Activated CD4-positive, alpha-beta memory T cell treated with anti-CD3 and anti-CD28 coated beads, Interleukin-2, amount 10 ng/mL, durations not matched to agents 7 days and 5 days (primary cell): Measurements from ENCODE around the gene HOXC9. TPM values are rescaled to one million over a fixed set of nuclear protein-coding genes. Genes with fewer than 3 reads are reported as not detected.
"Not testable (repeated sequence)": the region's sequence is repeated elsewhere in the genome, so short reads cannot be mapped to it uniquely, and the experiment has no call there.

Experiments used
- CTCF ChIA-PET: fragments of 350-600 bp; sonication (Branson Sonifier 250); formaldehyde crosslinking; loops from one replicate; lab custom pipeline; 2021; ENCODE audit warnings: antibody characterized with exemption, inconsistent platforms; lab: Charles Lee
- POLR2A ChIA-PET: fragments of 350-600 bp; sonication (Branson Sonifier 250); formaldehyde crosslinking; loops from one replicate; lab custom pipeline; 2021; ENCODE audit warnings: antibody characterized with exemption; lab: Charles Lee
- DNase-seq: peaks from one replicate; pipeline ENCODE4 v3.0.0-alpha.2; 2020
- H3K27ac Mint-ChIP-seq: one replicate; pipeline ENCODE4 v1.8.0; 2021; ENCODE audit warnings: mild to moderate bottlenecking, mixed read lengths
- H3K27me3 Mint-ChIP-seq: one replicate; pipeline ENCODE4 v1.8.0; 2021; ENCODE audit warnings: mixed read lengths
- H3K36me3 Mint-ChIP-seq: one replicate; pipeline ENCODE4 v1.8.0; 2021; ENCODE audit warnings: low read depth, mixed read lengths
- H3K4me1 Mint-ChIP-seq: one replicate; pipeline ENCODE4 v1.8.0; 2021; ENCODE audit warnings: mixed read lengths
- H3K4me3 Mint-ChIP-seq: one replicate; pipeline ENCODE4 v1.8.0; 2021; ENCODE audit warnings: mild to moderate bottlenecking, mixed read lengths
- H3K9me3 Mint-ChIP-seq: one replicate; pipeline ENCODE4 v1.8.0; 2021; ENCODE audit warnings: mixed read lengths
- total RNA-seq, 2 experiments: library from RNA; stranded (reverse); gene quantifications; one replicate each; pipeline ENCODE4 v1.2.3, GENCODE V29; 2021

Gene HOXC9
- total RNA-seq, 2 experiments from 2014 or later = not detected

DNA sequence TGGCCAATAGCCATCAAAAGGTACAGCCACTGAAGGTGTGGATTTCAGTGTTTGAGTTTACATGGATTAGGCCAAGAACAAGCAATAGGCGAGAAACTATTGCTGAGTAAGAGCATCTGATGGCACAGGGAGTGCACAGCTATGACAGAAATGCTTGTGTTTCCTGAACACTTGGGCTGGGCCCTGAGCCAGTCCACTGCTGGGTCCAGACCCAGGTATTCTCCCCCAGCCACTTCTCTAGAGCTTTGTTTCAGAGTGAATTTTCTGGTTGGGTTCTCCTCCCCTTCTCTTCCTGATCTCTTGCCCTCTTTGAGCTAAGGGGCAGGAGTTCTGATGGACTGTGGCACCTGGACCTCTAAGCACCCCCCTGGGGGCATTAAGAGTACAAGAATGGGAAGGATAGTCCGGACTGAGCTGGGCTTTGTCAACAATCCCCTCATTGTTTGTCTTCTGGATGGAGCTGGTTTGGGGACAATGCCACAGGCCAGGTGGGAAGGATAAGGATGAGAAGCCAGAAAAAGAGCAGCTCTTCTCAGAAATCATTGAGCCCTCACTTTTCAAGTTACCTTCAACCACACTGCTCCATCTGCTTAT, 41.2 kb downstream of the HOXC9 start:
- Mint-ChIP-seq H3K9me3 (no peaks in the 10 kb centered on the region), H3K27ac (no peak overlapping the region), H3K4me3 (no peak overlapping the region), H3K4me1 (peaks cover 4% of the 10 kb centered on the region), H3K36me3 (no peaks in the 10 kb centered on the region), H3K27me3 (peaks cover 86% of the 10 kb centered on the region)
- no peak for DNase-seq
- ChIA-PET POLR2A (no interaction called here), CTCF (interaction anchor here (1.1 to 2.2 kb wide), 3 partner anchors 9 to 166 kb away, joined by 3 to 7 read pairs (median 4); partner anchors contain the start of gene HOXC5)

- DNase-seq, POLR2A ChIA-PET, H3K4me1 Mint-ChIP-seq, H3K4me3 Mint-ChIP-seq, H3K36me3 Mint-ChIP-seq, H3K27ac Mint-ChIP-seq, H3K9me3 Mint-ChIP-seq: not testable (repeated sequence)
- CTCF ChIA-PET = interaction anchor here (2.2 kb wide), 1 partner anchor 10 kb away, joined by 7 read pairs; the partner anchor contains the start of gene HOXC5
- H3K27me3 Mint-ChIP-seq = peaks cover 86% of the 10 kb centered on the region
These were observed 42.1 kb downstream of the HOXC9 start for GRCh38 chr12:54042033-54042432.

DNA sequence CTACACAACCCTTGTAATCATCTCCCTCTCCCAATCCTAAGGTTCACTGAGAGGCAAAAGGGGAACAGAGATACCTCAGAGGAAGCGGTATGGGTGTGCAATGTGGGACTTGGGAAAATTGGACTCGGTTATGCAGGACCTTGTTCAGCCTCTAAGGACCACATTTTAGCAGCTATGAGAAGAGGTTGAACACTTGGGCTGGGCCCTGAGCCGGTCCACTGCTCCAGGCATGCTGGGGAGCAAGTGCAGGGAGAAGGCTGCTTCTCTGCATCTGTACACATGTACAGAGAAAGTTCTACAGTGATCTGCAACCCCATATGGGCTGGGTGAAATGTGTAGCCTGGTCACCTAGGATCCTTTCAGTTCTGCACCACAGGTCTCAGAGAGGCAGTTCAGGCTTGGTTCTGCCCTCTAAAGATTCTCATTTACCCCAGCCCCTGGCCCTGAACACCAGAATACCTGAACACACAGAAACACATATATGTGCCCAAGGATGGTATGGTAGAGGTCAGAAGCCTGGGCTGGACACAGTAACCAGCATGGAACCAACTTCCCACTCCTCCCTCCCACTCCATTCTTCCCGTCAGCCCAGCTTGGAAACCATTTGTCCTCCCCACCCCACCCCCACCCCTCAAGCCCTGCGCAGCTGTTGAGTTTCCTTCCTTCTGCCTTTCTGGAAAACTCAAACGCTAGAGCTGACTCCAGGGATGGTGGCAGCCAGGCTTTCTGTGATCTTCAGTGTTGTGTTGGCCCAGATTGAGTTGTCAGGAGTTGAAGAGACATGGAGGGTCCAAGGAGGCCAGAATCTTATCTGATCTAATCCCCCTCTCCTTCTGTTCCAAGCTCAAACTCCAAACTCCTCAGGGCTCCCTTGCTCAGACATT, 43.3 kb downstream of the HOXC9 start:
- H3K4me3 Mint-ChIP-seq = no peak overlapping the region
- H3K9me3 Mint-ChIP-seq = no peaks in the 10 kb centered on the region
- POLR2A ChIA-PET = no interaction called here
- H3K36me3 Mint-ChIP-seq = no peaks in the 10 kb centered on the region
- H3K27me3 Mint-ChIP-seq = peaks cover 87% of the 10 kb centered on the region
- DNase-seq = no peak
- CTCF ChIA-PET = interaction anchor here (0.5 to 2.4 kb wide), 3 partner anchors 11 to 435 kb away, joined by 3 to 7 read pairs (median 3); partner anchors contain the start of gene HOXC5
- H3K27ac Mint-ChIP-seq = no peak overlapping the region
- H3K4me1 Mint-ChIP-seq = peaks cover 8% of the 10 kb centered on the region

DNA sequence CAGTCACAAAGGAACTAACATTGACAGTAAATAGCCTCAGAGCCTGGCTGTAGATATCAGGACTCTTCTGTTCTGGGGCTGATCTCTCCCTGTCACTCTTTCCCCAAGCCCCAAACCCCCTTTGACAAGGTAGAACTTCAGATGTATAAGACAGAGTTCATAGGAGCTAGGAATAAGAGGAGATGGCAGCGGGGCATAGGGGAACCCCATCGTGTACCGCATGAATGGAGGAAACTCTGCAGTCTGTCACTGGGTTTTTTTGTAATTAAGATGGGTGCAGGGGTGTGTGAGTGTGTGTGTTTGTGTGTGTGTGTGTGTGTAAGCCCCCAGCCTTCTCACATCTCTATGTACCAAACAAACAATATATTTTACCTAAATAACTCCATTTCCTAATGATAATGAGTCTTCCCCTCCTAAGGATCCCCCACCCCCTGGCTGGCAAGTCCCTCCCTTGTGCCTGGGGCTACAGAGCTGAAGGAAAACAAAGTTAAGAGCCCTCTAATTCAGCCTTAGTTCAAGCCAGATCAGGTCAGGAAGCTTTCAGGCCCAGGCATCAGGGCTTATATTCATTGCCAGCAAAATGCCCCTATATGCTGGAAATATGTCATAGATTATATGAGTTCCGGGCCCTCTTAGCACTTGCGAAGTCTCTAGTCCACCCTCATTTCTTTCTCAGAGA, 44.6 kb downstream of the HOXC9 start:
- Mint-ChIP-seq H3K4me3 (no peak overlapping the region), H3K9me3 (no peaks in the 10 kb centered on the region), H3K27ac (no peak overlapping the region), H3K36me3 (no peaks in the 10 kb centered on the region), H3K27me3 (peaks cover 88% of the 10 kb centered on the region), H3K4me1 (peaks cover 8% of the 10 kb centered on the region)
- DNase-seq = no peak
- ChIA-PET POLR2A (no interaction called here), CTCF (interaction anchor here (1.1 to 2.4 kb wide), 2 partner anchors 12 to 157 kb away, joined by 3 to 7 read pairs; partner anchors contain the start of gene HOXC5)

- Mint-ChIP-seq H3K9me3 (no peaks in the 10 kb centered on the region), H3K27me3 (peaks cover 88% of the 10 kb centered on the region), H3K36me3 (no peaks in the 10 kb centered on the region), H3K4me1 (peaks cover 14% of the 10 kb centered on the region), H3K27ac (no peak overlapping the region), H3K4me3 (no peak overlapping the region)
- ChIA-PET POLR2A (no interaction called here), CTCF (interaction anchor here (0.5 to 2.4 kb wide), 3 partner anchors 13 to 156 kb away, joined by 3 to 7 read pairs (median 3); partner anchors contain the start of gene HOXC5)
- no peak for DNase-seq
These were observed 45.4 kb downstream of the HOXC9 start for GRCh38 chr12:54045401-54045800.

- no peak overlapping the region for H3K27ac Mint-ChIP-seq
- peaks cover 15% of the 10 kb centered on the region for H3K4me1 Mint-ChIP-seq
- H3K36me3 Mint-ChIP-seq = no peaks in the 10 kb centered on the region
- ChIA-PET CTCF (interaction anchor here (0.5 to 1.1 kb wide), 2 partner anchors 152 to 155 kb away, joined by 3 read pairs; no protein-coding TSS in a partner anchor), POLR2A (no interaction called here)
- DNase-seq = no peak
- no peak overlapping the region for H3K4me3 Mint-ChIP-seq
- no peaks in the 10 kb centered on the region for H3K9me3 Mint-ChIP-seq
- peaks cover 90% of the 10 kb centered on the region for H3K27me3 Mint-ChIP-seq
These were observed 46.0 kb downstream of the HOXC9 start for GRCh38 chr12:54045868-54046521.

GRCh38 chr12:54046809-54047159, 46.8 kb downstream of the HOXC9 start:
- Mint-ChIP-seq H3K4me3 (no peak overlapping the region), H3K27me3 (peaks cover 93% of the 10 kb centered on the region), H3K27ac (no peak overlapping the region), H3K4me1 (peaks cover 16% of the 10 kb centered on the region), H3K9me3 (no peaks in the 10 kb centered on the region), H3K36me3 (no peaks in the 10 kb centered on the region)
- ChIA-PET POLR2A (no interaction called here), CTCF (no interaction called here)
- no peak for DNase-seq

DNA sequence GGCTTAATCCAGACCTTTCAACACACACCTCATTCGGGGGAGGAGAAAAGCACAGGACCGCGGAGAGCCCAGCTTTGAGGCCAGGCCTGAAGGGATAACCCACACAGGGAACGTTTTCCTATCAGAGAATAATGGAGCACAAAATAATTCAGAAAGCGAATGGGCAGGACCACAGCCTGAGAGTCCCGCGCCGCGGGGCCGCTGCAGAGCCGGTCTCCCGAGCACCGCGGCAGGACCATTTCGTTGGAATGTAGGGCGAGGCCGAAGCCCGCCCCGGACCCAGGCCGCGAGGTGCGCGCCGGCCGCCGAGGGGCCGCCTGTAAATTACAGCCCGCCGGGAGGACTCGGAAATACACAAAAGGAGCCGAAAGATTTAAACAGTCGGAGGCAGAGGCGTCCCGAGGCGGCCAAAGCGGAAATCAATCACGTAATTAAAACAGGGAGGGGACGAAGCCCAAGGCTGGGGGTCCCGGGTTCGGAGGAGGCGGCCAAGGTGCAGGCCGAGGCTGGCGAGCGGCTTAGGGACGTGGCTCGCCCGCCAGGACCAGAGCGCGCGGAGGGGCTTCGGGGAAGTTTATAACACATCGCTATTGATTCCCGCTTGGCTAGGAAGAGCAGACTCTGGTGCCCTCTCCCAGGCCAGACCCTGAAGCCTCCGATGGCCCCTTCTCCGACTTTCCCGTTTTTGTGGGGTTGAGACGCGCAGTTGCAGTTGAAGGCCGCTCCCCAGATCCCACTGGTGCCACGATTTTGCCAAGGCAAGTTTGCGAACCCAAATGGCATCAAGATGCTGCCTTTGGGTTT, 47.4 kb downstream of the HOXC9 start:
- CTCF ChIA-PET = interaction anchor here (0.5 kb wide), 1 partner anchor 152 kb away, joined by 7 read pairs; no protein-coding TSS in a partner anchor
- no peak for DNase-seq
- no peak overlapping the region for H3K4me3 Mint-ChIP-seq
- no peaks in the 10 kb centered on the region for H3K36me3 Mint-ChIP-seq
- POLR2A ChIA-PET = no interaction called here
- peaks cover 96% of the 10 kb centered on the region for H3K27me3 Mint-ChIP-seq
- H3K4me1 Mint-ChIP-seq = peaks cover 18% of the 10 kb centered on the region
- no peaks in the 10 kb centered on the region for H3K9me3 Mint-ChIP-seq
- H3K27ac Mint-ChIP-seq = no peak overlapping the region

DNA sequence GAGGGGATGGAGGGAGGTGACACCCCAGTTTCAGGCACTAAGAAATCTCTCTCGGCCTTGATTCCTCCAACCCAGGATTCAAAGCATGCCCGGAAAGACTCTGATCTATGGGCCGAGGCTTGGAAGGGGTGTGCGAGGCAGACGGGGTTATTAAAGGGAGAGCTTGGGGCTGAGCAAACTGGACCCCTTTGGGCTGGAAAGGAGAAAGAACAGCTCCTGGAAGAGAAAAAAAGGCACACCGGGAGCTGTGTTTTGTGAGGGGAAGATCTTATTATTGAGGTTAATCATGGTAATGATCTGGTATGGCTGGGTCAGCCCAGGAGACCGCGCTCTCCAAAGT, 48.0 kb downstream of the HOXC9 start:
- POLR2A ChIA-PET = no interaction called here
- CTCF ChIA-PET = no interaction called here

GRCh38 chr12:54048406-54049093, 48.6 kb downstream of the HOXC9 start:
- Mint-ChIP-seq H3K27me3 (peaks cover 97% of the 10 kb centered on the region), H3K4me3 (no peak overlapping the region), H3K9me3 (no peaks in the 10 kb centered on the region), H3K36me3 (no peaks in the 10 kb centered on the region), H3K27ac (no peak overlapping the region), H3K4me1 (peaks cover 24% of the 10 kb centered on the region)
- CTCF ChIA-PET = no interaction called here
- POLR2A ChIA-PET = interaction anchor here (0.8 kb wide), 1 partner anchor 23 kb away, joined by 3 read pairs; no protein-coding TSS in a partner anchor
- DNase-seq = no peak

More for the DNA sequence above, 48.0 kb downstream of the HOXC9 start:
- no peak overlapping the region for H3K4me3 Mint-ChIP-seq
- no peak overlapping the region for H3K27ac Mint-ChIP-seq
- H3K27me3 Mint-ChIP-seq = peaks cover 97% of the 10 kb centered on the region
- no peak for DNase-seq
- no peaks in the 10 kb centered on the region for H3K36me3 Mint-ChIP-seq
- H3K4me1 Mint-ChIP-seq = peaks cover 20% of the 10 kb centered on the region
- H3K9me3 Mint-ChIP-seq = no peaks in the 10 kb centered on the region

DNA sequence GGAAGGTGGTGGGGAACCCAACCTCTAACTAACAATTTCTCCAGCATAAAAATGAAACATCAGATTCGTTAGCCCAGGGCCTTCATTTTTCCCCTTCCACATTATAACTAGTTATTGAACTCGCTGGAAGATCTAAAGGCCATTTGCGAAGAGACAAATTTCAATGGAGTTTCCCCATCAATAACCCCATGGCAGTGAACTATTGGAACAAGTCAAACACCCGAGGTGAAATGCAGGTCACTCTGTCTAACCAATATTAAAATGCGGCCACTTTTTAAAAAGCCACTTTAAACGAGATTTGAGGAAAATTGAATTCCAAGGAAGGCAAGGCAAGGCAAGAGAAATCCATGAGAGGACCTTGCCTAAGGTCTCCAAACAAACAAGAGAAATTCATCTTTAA, 49.1 kb downstream of the HOXC9 start:
- POLR2A ChIA-PET = interaction anchor here (0.8 kb wide), 1 partner anchor 24 kb away, joined by 3 read pairs; no protein-coding TSS in a partner anchor
- no peaks in the 10 kb centered on the region for H3K9me3 Mint-ChIP-seq
- CTCF ChIA-PET = no interaction called here
- peaks cover 97% of the 10 kb centered on the region for H3K27me3 Mint-ChIP-seq
- no peak overlapping the region for H3K4me3 Mint-ChIP-seq
- no peaks in the 10 kb centered on the region for H3K36me3 Mint-ChIP-seq
- H3K27ac Mint-ChIP-seq = no peak overlapping the region
- no peak for DNase-seq
- H3K4me1 Mint-ChIP-seq = peaks cover 21% of the 10 kb centered on the region
